Measurements from ENCODE around the gene TLK2.
"Not testable (repeated sequence)": the region's sequence is repeated elsewhere in the genome, so short reads cannot be mapped to it uniquely, and the experiment has no call there.

DNA sequence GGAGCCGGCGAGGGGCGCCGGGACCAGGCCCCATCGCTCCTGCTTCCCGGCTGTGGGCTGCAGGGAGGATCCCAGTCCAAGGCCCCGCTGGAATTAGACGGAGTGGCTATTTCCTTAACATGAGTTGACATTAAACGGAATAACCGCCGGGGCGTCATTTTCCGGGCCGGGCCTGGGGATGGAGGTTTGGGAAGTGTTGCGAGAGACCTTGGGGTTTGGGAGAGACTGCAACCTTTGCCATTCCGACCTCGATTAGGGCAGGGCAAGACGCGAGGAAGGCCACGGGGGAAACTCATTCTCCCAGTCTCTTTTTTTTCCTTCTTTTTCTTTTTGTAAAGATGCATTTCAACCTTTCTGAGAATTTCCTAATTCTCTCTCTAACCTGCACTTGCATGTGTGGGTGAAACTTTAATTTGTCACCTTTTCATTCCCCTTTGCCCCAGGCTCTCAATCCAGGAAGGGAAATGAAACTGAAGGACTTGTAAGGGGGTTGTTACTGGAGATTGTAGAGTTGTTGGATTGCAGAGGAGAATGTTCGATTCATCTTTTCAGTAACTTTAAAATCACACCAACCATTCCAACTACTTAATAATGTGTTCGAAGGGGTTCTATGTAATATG, 1.1 kb downstream of the TLK2 start:
- not testable (repeated sequence) for TF ChIP-seq TEAD4 (CRISPR knock-in tag; IDR thresholded peaks at IDR 0.05); CBFB (CRISPR knock-in tag; IDR thresholded peaks at IDR 0.05; ENCODE audit: low read depth); ZNF121 (CRISPR knock-in tag; IDR thresholded peaks at IDR 0.05); IRF2 (CRISPR knock-in tag; IDR thresholded peaks at IDR 0.05; ENCODE audit: borderline replicate concordance, low read depth); ZNF263 (CRISPR knock-in tag; IDR thresholded peaks at IDR 0.05; ENCODE audit: low read depth); ZNF232 (CRISPR knock-in tag; IDR thresholded peaks at IDR 0.05); ZBTB21 (CRISPR knock-in tag; IDR thresholded peaks at IDR 0.05; ENCODE audit: borderline replicate concordance); NFYB (CRISPR knock-in tag; conservative IDR thresholded peaks at IDR 0.05; ENCODE audit: low read depth); ZNF396 (CRISPR knock-in tag; IDR thresholded peaks at IDR 0.05; ENCODE audit: borderline replicate concordance); MYBL2 (CRISPR knock-in tag; IDR thresholded peaks at IDR 0.05)
- TF ChIP-seq, protein P1, sequence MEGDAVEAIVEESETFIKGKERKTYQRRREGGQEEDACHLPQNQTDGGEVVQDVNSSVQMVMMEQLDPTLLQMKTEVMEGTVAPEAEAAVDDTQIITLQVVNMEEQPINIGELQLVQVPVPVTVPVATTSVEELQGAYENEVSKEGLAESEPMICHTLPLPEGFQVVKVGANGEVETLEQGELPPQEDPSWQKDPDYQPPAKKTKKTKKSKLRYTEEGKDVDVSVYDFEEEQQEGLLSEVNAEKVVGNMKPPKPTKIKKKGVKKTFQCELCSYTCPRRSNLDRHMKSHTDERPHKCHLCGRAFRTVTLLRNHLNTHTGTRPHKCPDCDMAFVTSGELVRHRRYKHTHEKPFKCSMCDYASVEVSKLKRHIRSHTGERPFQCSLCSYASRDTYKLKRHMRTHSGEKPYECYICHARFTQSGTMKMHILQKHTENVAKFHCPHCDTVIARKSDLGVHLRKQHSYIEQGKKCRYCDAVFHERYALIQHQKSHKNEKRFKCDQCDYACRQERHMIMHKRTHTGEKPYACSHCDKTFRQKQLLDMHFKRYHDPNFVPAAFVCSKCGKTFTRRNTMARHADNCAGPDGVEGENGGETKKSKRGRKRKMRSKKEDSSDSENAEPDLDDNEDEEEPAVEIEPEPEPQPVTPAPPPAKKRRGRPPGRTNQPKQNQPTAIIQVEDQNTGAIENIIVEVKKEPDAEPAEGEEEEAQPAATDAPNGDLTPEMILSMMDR (IDR thresholded peaks at IDR 0.05), result not testable (repeated sequence)
- TF ChIP-seq, protein P2, sequence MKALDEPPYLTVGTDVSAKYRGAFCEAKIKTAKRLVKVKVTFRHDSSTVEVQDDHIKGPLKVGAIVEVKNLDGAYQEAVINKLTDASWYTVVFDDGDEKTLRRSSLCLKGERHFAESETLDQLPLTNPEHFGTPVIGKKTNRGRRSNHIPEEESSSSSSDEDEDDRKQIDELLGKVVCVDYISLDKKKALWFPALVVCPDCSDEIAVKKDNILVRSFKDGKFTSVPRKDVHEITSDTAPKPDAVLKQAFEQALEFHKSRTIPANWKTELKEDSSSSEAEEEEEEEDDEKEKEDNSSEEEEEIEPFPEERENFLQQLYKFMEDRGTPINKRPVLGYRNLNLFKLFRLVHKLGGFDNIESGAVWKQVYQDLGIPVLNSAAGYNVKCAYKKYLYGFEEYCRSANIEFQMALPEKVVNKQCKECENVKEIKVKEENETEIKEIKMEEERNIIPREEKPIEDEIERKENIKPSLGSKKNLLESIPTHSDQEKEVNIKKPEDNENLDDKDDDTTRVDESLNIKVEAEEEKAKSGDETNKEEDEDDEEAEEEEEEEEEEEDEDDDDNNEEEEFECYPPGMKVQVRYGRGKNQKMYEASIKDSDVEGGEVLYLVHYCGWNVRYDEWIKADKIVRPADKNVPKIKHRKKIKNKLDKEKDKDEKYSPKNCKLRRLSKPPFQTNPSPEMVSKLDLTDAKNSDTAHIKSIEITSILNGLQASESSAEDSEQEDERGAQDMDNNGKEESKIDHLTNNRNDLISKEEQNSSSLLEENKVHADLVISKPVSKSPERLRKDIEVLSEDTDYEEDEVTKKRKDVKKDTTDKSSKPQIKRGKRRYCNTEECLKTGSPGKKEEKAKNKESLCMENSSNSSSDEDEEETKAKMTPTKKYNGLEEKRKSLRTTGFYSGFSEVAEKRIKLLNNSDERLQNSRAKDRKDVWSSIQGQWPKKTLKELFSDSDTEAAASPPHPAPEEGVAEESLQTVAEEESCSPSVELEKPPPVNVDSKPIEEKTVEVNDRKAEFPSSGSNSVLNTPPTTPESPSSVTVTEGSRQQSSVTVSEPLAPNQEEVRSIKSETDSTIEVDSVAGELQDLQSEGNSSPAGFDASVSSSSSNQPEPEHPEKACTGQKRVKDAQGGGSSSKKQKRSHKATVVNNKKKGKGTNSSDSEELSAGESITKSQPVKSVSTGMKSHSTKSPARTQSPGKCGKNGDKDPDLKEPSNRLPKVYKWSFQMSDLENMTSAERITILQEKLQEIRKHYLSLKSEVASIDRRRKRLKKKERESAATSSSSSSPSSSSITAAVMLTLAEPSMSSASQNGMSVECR (CRISPR knock-in tag; IDR thresholded peaks at IDR 0.05; ENCODE audit: borderline replicate concordance), result not testable (repeated sequence)
- TF ChIP-seq, protein P3, sequence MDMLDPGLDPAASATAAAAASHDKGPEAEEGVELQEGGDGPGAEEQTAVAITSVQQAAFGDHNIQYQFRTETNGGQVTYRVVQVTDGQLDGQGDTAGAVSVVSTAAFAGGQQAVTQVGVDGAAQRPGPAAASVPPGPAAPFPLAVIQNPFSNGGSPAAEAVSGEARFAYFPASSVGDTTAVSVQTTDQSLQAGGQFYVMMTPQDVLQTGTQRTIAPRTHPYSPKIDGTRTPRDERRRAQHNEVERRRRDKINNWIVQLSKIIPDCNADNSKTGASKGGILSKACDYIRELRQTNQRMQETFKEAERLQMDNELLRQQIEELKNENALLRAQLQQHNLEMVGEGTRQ (CRISPR knock-in tag; IDR thresholded peaks at IDR 0.05), result not testable (repeated sequence)
- TF ChIP-seq, protein P4, sequence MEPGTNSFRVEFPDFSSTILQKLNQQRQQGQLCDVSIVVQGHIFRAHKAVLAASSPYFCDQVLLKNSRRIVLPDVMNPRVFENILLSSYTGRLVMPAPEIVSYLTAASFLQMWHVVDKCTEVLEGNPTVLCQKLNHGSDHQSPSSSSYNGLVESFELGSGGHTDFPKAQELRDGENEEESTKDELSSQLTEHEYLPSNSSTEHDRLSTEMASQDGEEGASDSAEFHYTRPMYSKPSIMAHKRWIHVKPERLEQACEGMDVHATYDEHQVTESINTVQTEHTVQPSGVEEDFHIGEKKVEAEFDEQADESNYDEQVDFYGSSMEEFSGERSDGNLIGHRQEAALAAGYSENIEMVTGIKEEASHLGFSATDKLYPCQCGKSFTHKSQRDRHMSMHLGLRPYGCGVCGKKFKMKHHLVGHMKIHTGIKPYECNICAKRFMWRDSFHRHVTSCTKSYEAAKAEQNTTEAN (CRISPR knock-in tag; IDR thresholded peaks at IDR 0.05), result not testable (repeated sequence)
